HCT116 (cell line): Measurements from ENCODE around the gene SSTR5. TPM values are rescaled to one million over a fixed set of nuclear protein-coding genes. Genes with fewer than 3 reads are reported as not detected.

Experiments used
- ATAC-seq: fragments of 200-7000 bp; cut with Tn5 transposase; 2 replicates; pipeline ENCODE4 v1.9.1; 2020; ENCODE audit warnings: mild to moderate bottlenecking, moderate library complexity
- BruUV-seq: library from RNA; stranded (reverse); fragments of 400-500 nt; replicated peaks from 2 replicates; lab custom pipeline; 2021; lab: Mats Ljungman, UMichigan
- CTCF ChIA-PET: fragments of 300-600 bp; sonication (Branson Sonifier 250); formaldehyde crosslinking; loops from one replicate; lab custom pipeline; 2021; ENCODE audit warnings: antibody characterized with exemption; lab: Charles Lee
- POLR2A ChIA-PET: fragments of 300-600, 350-600 bp; sonication (Branson Sonifier 250); formaldehyde crosslinking; loops from one replicate; lab custom pipeline; 2021; ENCODE audit warnings: antibody characterized with exemption; lab: Charles Lee
- RAD21 ChIA-PET, 2 experiments: fragments of 300-600 bp; sonication (Branson Sonifier 250); formaldehyde crosslinking; loops; one replicate each; lab custom pipeline; 2023; ENCODE audit warnings: low total read pairs in 2 of 2; ENCODE audit not compliant: uncharacterized antibody in 2 of 2, unreplicated experiment in 2 of 2, low non-redundant PET in 1 of 2; lab: Charles Lee
- DNase-seq: peaks from one replicate; pipeline ENCODE4 v3.0.0-alpha.2; 2010; ENCODE audit warnings: low read depth, low spot score
- H2AFZ ChIP-seq: fragments of 200-600 bp; shearing (Covaris generic), sonication (generic); 2 replicates; pipeline ENCODE4 v1.6.1; 2017; ENCODE audit warnings: low read depth, mixed run types, mixed read lengths, antibody characterized with exemption, low read length; ENCODE audit not compliant: poor library complexity, severe bottlenecking
- H3K27ac ChIP-seq: 2 replicates; pipeline ENCODE4 v1.5.1; 2012; ENCODE audit warnings: low read depth, low read length
- H3K27me3 ChIP-seq: fragments of 200-600 bp; sonication (generic); 2 replicates; pipeline ENCODE4 v1.6.1; 2016; ENCODE audit warnings: mixed run types, low read length, mixed read lengths; ENCODE audit not compliant: insufficient read depth
- H3K36me3 ChIP-seq, 2 experiments: fragments of 200-500 bp in 1 of 2; fragments of 200-600 bp in 1 of 2; sonication (Bioruptor generic) in 1 of 2; sonication (generic) in 1 of 2; 2 replicates each; pipeline versions ENCODE4 v1.5.1 to v1.6.1; 2014 to 2016; ENCODE audit warnings: low read length in 2 of 2, inconsistent platforms in 1 of 2, mixed read lengths in 1 of 2, mixed run types in 1 of 2; ENCODE audit not compliant: insufficient read depth in 2 of 2, control insufficient read depth in 1 of 2
- H3K4me1 ChIP-seq, 2 experiments: fragments of 200-600 bp in 1 of 2; sonication (generic) in 1 of 2; 2 replicates each; pipeline versions ENCODE4 v1.5.1 to v1.6.1; 2012 to 2017; ENCODE audit warnings: low read length in 2 of 2, inconsistent platforms in 1 of 2, mild to moderate bottlenecking in 1 of 2, mixed read lengths in 1 of 2, mixed run types in 1 of 2, moderate library complexity in 1 of 2; ENCODE audit not compliant: insufficient read depth in 2 of 2, control insufficient read depth in 1 of 2
- H3K4me2 ChIP-seq: fragments of 200-600 bp; sonication (generic); 2 replicates; pipeline ENCODE4 v1.6.1; 2017; ENCODE audit warnings: mixed run types, low read length, mixed read lengths
- H3K4me3 ChIP-seq, 2 experiments: fragments of 200-600 bp in 1 of 2; sonication (generic) in 1 of 2; replicated peaks in 1 of 2; 2 replicates each; pipeline ENCODE4 v1.5.1; 2011 to 2016; ENCODE audit warnings: low read length in 2 of 2, control low read depth in 1 of 2, low read depth in 1 of 2, mild to moderate bottlenecking in 1 of 2, mixed read lengths in 1 of 2, mixed run types in 1 of 2
- H3K79me2 ChIP-seq: fragments of 200-600 bp; sonication (generic); 2 replicates; pipeline ENCODE4 v1.6.1; 2017; ENCODE audit warnings: mild to moderate bottlenecking, mixed run types, low read length, moderate library complexity, mixed read lengths; ENCODE audit not compliant: insufficient read depth
- H3K9ac ChIP-seq: fragments of 200-600 bp; sonication (generic); 2 replicates; pipeline ENCODE4 v1.6.1; 2016; ENCODE audit warnings: low read length, mixed read lengths
- H3K9me2 ChIP-seq: fragments of 200-600 bp; sonication (generic), shearing (Covaris generic); 2 replicates; pipeline ENCODE4 v1.6.1; 2017; ENCODE audit warnings: mixed run types, mild to moderate bottlenecking, moderate library complexity; ENCODE audit not compliant: insufficient read depth
- H3K9me3 ChIP-seq, 2 experiments: fragments of 200-500 bp in 1 of 2; fragments of 200-600 bp in 1 of 2; sonication (Bioruptor generic) in 1 of 2; sonication (generic) in 1 of 2; 2 replicates each; pipeline ENCODE4 v1.6.1; 2014 to 2017; ENCODE audit warnings: low read length in 2 of 2, mixed read lengths in 2 of 2, inconsistent platforms in 1 of 2, low read depth in 1 of 2, mild to moderate bottlenecking in 1 of 2, mixed run types in 1 of 2, moderate library complexity in 1 of 2; ENCODE audit not compliant: control insufficient read depth in 1 of 2, insufficient read depth in 1 of 2
- H4K20me1 ChIP-seq: fragments of 200-600 bp; sonication (generic), shearing (Covaris generic); 2 replicates; pipeline ENCODE4 v1.6.1; 2017; ENCODE audit warnings: mixed run types, mild to moderate bottlenecking, moderate library complexity; ENCODE audit not compliant: insufficient read depth
- ATF3 ChIP-seq: IDR thresholded peaks from 2 replicates; pipeline ENCODE4 v1.6.1; 2012
- CTCF ChIP-seq, 3 experiments: fragments of 200-600 bp in 1 of 3; sonication (generic) in 1 of 3; IDR thresholded peaks in 2 of 3; conservative IDR thresholded peaks in 1 of 3; 2 replicates each; pipeline ENCODE4 v1.5.1; 2012 to 2017; ENCODE audit warnings: low read depth in 2 of 3, low read length in 2 of 3, antibody characterized with exemption in 1 of 3, borderline replicate concordance in 1 of 3, control low read depth in 1 of 3, mild to moderate bottlenecking in 1 of 3, mixed read lengths in 1 of 3, mixed run types in 1 of 3, moderate library complexity in 1 of 3; ENCODE audit not compliant: insufficient read depth in 1 of 3
- EGR1 ChIP-seq: IDR thresholded peaks from 2 replicates; pipeline ENCODE4 v1.6.1; 2012; ENCODE audit warnings: low read depth
- MAX ChIP-seq: IDR thresholded peaks from 2 replicates; pipeline ENCODE4 v1.6.1; 2012
- intact Hi-C: fragments of 100-400 bp; cut with micrococcal nuclease; formaldehyde crosslinking; loops from 2 replicates; pipeline ENCODE4 v1.10.0; 2022
- total RNA-seq: library from RNA; stranded (reverse); gene quantifications from one replicate; pipeline ENCODE4 v1.2.1, GENCODE V29; 2021; ENCODE audit not compliant: unreplicated experiment

Gene SSTR5
- total RNA-seq, 1 experiment from 2014 or later: 7.2 TPM

GRCh38 chr16:1070864-1071408 is 1.6 kb upstream of the SSTR5 start (continued):
- TF ChIP-seq MAX (no peak), EGR1 (no peak), CTCF (IDR thresholded peaks at IDR 0.05 in 2 of 3, conservative IDR thresholded peaks at IDR 0.05 in 1 of 3; ENCODE audit: borderline replicate concordance in 1 of 3, insufficient read depth in 1 of 3, low read depth in 2 of 3, low read length in 2 of 3) (no peak)
- TF ChIP-seq, all 23 proteins: peak for 0

GRCh38 chr16:1071561-1072225 is 854 bp upstream of the SSTR5 start:
- RAD21 ChIA-PET: interaction anchor here in 1 of 2 experiments (1.1 kb wide), 1 partner anchor 20 kb away, joined by 3 read pairs; no protein-coding TSS in a partner anchor
- no peak overlapping the region for H2AFZ ChIP-seq
- H3K36me3 ChIP-seq: no peaks in the 10 kb centered on the region
- no TSS peak for BruUV-seq
- TF ChIP-seq CTCF (IDR thresholded peaks at IDR 0.05 in 2 of 3, conservative IDR thresholded peaks at IDR 0.05 in 1 of 3; ENCODE audit: borderline replicate concordance in 1 of 3, insufficient read depth in 1 of 3, low read depth in 2 of 3, low read length in 2 of 3): peak in 1 of 3 experiments; percentile 21; a peak in 1 of 6 replicates
- TF ChIP-seq ATF3: no peak
- H3K9me2 ChIP-seq: no peaks in the 10 kb centered on the region
- CTCF ChIA-PET: interaction anchor here (1.9 kb wide), 1 partner anchor 14 kb away, joined by 8 read pairs; no protein-coding TSS in a partner anchor
- H3K27ac ChIP-seq: no peak overlapping the region
- no peaks in the 10 kb centered on the region for H3K9me3 ChIP-seq
- no peaks in the 10 kb centered on the region for H4K20me1 ChIP-seq
- ATAC-seq (peak; percentile 12; the same call in 1 of the 2 replicates), DNase-seq (no peak)
- H3K9ac ChIP-seq: peak overlapping the region; percentile 5; the same call in 1 of the 2 replicates
- no peaks in the 10 kb centered on the region for H3K79me2 ChIP-seq
- POLR2A ChIA-PET: interaction anchor here (1.6 kb wide), 1 partner anchor 14 kb away, joined by 3 read pairs; no protein-coding TSS in a partner anchor
- H3K4me2 ChIP-seq: peak overlapping the region; percentile 83
- peak overlapping the region in 1 of 2 experiments; percentile 51; a peak in 3 of 4 replicates for H3K4me3 ChIP-seq
- peaks cover 18 to 24% of the 10 kb centered on the region in 2 experiments for H3K4me1 ChIP-seq
- H3K27me3 ChIP-seq: no peaks in the 10 kb centered on the region
- intact Hi-C loops: no loop called here
